ENCODE data around the gene DDX31. TPM values are rescaled to one million over a fixed set of nuclear protein-coding genes. Genes with fewer than 3 reads are reported as not detected.

Gene DDX31
- total and polyA plus RNA-seq, 2 experiments from 2014 or later, result 7.3 to 13.1 TPM

DNA sequence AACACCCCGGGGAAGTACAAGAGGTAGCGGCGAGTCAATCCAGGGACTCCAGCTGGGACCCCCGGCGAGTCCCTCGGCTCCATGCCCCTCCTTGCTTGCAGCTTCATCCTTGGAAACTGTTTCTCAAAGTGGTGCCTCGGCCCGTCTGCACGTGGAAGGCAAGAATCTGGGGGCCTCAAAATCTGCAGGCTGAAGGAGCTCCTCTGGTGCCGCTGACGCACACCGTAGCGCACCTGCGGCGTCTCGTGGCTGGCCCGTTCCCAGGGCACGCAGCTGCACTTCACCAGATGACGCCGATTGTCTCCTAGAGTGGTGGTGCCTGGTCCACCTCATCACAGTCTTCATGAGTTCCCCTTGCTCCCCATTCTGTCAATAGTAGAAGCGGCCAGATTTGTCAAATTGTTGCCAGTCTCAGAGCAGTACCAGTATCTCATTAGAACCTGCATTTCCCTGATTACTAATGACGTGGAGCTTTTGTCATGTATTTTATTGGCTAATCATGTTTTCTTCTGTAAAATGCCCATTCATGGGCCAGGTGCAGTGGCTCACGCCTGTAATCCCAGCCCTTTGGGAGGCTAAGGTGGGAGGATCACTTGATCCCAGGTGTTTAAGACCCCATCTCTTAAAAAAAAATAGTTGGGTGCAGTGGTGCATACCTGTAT, 39.1 kb upstream of the DDX31 start:
- H3K4me3 ChIP-seq, result no peak overlapping the region
- no peak for TF ChIP-seq EZH2phosphoT487 (IDR thresholded peaks at IDR 0.05; ENCODE audit: low read depth, severe bottlenecking, unreplicated experiment)
- TF ChIP-seq EZH2 (IDR thresholded peaks at IDR 0.05; ENCODE audit: borderline replicate concordance), result no peak
- TF ChIP-seq, protein P1, sequence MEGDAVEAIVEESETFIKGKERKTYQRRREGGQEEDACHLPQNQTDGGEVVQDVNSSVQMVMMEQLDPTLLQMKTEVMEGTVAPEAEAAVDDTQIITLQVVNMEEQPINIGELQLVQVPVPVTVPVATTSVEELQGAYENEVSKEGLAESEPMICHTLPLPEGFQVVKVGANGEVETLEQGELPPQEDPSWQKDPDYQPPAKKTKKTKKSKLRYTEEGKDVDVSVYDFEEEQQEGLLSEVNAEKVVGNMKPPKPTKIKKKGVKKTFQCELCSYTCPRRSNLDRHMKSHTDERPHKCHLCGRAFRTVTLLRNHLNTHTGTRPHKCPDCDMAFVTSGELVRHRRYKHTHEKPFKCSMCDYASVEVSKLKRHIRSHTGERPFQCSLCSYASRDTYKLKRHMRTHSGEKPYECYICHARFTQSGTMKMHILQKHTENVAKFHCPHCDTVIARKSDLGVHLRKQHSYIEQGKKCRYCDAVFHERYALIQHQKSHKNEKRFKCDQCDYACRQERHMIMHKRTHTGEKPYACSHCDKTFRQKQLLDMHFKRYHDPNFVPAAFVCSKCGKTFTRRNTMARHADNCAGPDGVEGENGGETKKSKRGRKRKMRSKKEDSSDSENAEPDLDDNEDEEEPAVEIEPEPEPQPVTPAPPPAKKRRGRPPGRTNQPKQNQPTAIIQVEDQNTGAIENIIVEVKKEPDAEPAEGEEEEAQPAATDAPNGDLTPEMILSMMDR (IDR thresholded peaks at IDR 0.05; ENCODE audit: poor library complexity), result no peak
- H3K36me3 ChIP-seq (replicated peaks; ENCODE audit: insufficient read depth, low read depth), result no peaks in the 10 kb centered on the region
- H3K4me1 ChIP-seq (ENCODE audit: insufficient read depth), result no peaks in the 10 kb centered on the region
- no peak overlapping the region for H2AFZ ChIP-seq
- WGBS (ENCODE audit: low lambda C conversion rate, missing lambda C conversion rate), result 94% methylated on average over 23 of the region's 23 CpGs
- no peak overlapping the region for H3K27ac ChIP-seq
- DNase-seq (ENCODE audit: low spot score), result no peak
- no peak overlapping the region for H3K4me2 ChIP-seq
- no peaks in the 10 kb centered on the region for H3K79me2 ChIP-seq
- H3K9me3 ChIP-seq (ENCODE audit: low read depth), result no peaks in the 10 kb centered on the region
- H3K27me3 ChIP-seq, result no peaks in the 10 kb centered on the region
- no peaks in the 10 kb centered on the region for H4K20me1 ChIP-seq (ENCODE audit: insufficient read depth, poor library complexity, severe bottlenecking)
- H3K9me2 ChIP-seq (replicated peaks; ENCODE audit: insufficient read depth), result no peaks in the 10 kb centered on the region

DNA sequence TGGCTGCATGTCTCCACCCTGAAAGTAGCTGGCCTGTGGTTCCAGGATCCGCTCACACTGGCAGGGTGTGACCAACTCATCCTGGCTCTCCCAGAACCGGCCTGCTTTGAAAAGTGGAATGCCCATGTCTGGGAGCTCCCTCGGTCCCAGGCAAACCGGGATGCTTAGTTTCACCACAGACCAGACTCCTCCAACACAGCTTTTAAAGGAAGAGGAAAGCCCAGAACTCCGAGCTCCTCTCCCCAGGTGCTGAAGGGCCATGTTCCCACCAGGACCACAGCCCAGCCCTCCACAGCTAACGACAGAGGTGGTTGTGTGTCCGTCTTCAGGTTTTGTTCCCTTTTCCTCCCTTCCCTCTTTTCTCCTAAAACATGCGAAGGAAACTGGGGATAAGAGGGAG, 38.5 kb upstream of the DDX31 start:
- 87% methylated on average over 8 of the region's 8 CpGs for WGBS (ENCODE audit: low lambda C conversion rate, missing lambda C conversion rate)
- Histone ChIP-seq H4K20me1 (ENCODE audit: insufficient read depth, poor library complexity, severe bottlenecking) (no peaks in the 10 kb centered on the region), H3K27ac (no peak overlapping the region), H3K9me2 (replicated peaks; ENCODE audit: insufficient read depth) (no peaks in the 10 kb centered on the region), H3K4me3 (no peak overlapping the region), H3K36me3 (replicated peaks; ENCODE audit: insufficient read depth, low read depth) (no peaks in the 10 kb centered on the region), H3K9me3 (ENCODE audit: low read depth) (no peaks in the 10 kb centered on the region), H2AFZ (no peak overlapping the region), H3K4me2 (no peak overlapping the region), H3K27me3 (no peaks in the 10 kb centered on the region), H3K79me2 (no peaks in the 10 kb centered on the region), H3K4me1 (ENCODE audit: insufficient read depth) (no peaks in the 10 kb centered on the region)
- TF ChIP-seq, protein P1 (IDR thresholded peaks at IDR 0.05; ENCODE audit: poor library complexity), result no peak
- no peak for TF ChIP-seq EZH2 (IDR thresholded peaks at IDR 0.05; ENCODE audit: borderline replicate concordance)
- no peak for DNase-seq (ENCODE audit: low spot score)

- H2AFZ ChIP-seq, result no peak overlapping the region
- WGBS (ENCODE audit: low lambda C conversion rate, missing lambda C conversion rate), result 58% methylated on average over 2 of the region's 2 CpGs
- no peaks in the 10 kb centered on the region for H3K79me2 ChIP-seq
- no peak for DNase-seq (ENCODE audit: low spot score)
- H3K4me1 ChIP-seq (ENCODE audit: insufficient read depth), result no peaks in the 10 kb centered on the region
- no peak overlapping the region for H3K4me3 ChIP-seq
- no peaks in the 10 kb centered on the region for H3K9me2 ChIP-seq (replicated peaks; ENCODE audit: insufficient read depth)
- no peaks in the 10 kb centered on the region for H3K9me3 ChIP-seq (ENCODE audit: low read depth)
- no peaks in the 10 kb centered on the region for H3K36me3 ChIP-seq (replicated peaks; ENCODE audit: insufficient read depth, low read depth)
- H4K20me1 ChIP-seq (ENCODE audit: insufficient read depth, poor library complexity, severe bottlenecking), result no peaks in the 10 kb centered on the region
- TF ChIP-seq EZH2 (IDR thresholded peaks at IDR 0.05; ENCODE audit: borderline replicate concordance), result no peak
- TF ChIP-seq, protein P1 (IDR thresholded peaks at IDR 0.05; ENCODE audit: poor library complexity), result no peak
- no peak for TF ChIP-seq EZH2phosphoT487 (IDR thresholded peaks at IDR 0.05; ENCODE audit: low read depth, severe bottlenecking, unreplicated experiment)
- H3K27ac ChIP-seq, result no peak overlapping the region
- no peak overlapping the region for H3K4me2 ChIP-seq
- no peaks in the 10 kb centered on the region for H3K27me3 ChIP-seq
These were observed 33.6 kb upstream of the DDX31 start for GRCh38 chr9:132703336-132703735.

Data from hepatocyte (in vitro differentiated cells).